Measurements from ENCODE around the gene ZNF366. TPM values are rescaled to one million over a fixed set of nuclear protein-coding genes. Genes with fewer than 3 reads are reported as not detected.
"Not testable (repeated sequence)": the region's sequence is repeated elsewhere in the genome, so short reads cannot be mapped to it uniquely, and the experiment has no call there.

ZNF366 gene
- polyA plus RNA-seq, 5 donors, result 2.7 to 3.6 (median 3.4) TPM

- DNase-seq, result no peak
Measured at GRCh38 chr5:72407541-72407940, 99.7 kb downstream of the ZNF366 start.

GRCh38 chr5:72407078-72407477 lies 100.1 kb downstream of the ZNF366 start:
- DNase-seq, result no peak

GRCh38 chr5:72404771-72405170 lies 102.4 kb downstream of the ZNF366 start:
- not testable (repeated sequence) for DNase-seq

GRCh38 chr5:72402959-72403628 lies 104.1 kb downstream of the ZNF366 start:
- DNase-seq, result no peak

GRCh38 chr5:72402381-72402890 lies 104.8 kb downstream of the ZNF366 start:
- no peak for DNase-seq

GRCh38 chr5:72400950-72401349 lies 106.3 kb downstream of the ZNF366 start:
- no peak for DNase-seq

- no peak for DNase-seq
Measured at GRCh38 chr5:72397836-72398235, 109.4 kb downstream of the ZNF366 start.

- DNase-seq, result no peak
Measured at GRCh38 chr5:72394688-72395087, 112.5 kb downstream of the ZNF366 start.

- no peak for DNase-seq
Measured at GRCh38 chr5:72393052-72393451, 114.2 kb downstream of the ZNF366 start.

Other genes starting within 250 kb of the ZNF366 start
- gene MRPS27, start 187.2 kb downstream of the ZNF366 start, polyA plus RNA-seq (ENCODE audit: insufficient read depth in 1 of 5, insufficient read length in 5 of 5, low replicate concordance in 1 of 5), result 10 to 100 TPM; 55.4 to 77.4 (median 74.7) TPM
- 10 to 100 TPM in 4 of 5 donors, 1 to 10 TPM in 1; 8.3 to 14.0 (median 12.3) TPM for gene PTCD2, start 187.0 kb downstream of the ZNF366 start, polyA plus RNA-seq (ENCODE audit: insufficient read depth in 1 of 5, insufficient read length in 5 of 5, low replicate concordance in 1 of 5)